ENCODE data around the gene KIAA0825.
"Not testable (repeated sequence)": the region's sequence is repeated elsewhere in the genome, so short reads cannot be mapped to it uniquely, and the experiment has no call there.

The KIAA0825 gene

GRCh38 chr5:94577466-94578245 lies 40.7 kb downstream of the KIAA0825 start:
- DNase-seq: no peak

GRCh38 chr5:94575196-94575595 lies 43.2 kb downstream of the KIAA0825 start:
- DNase-seq: no peak

- DNase-seq: not testable (repeated sequence)
These were observed 45.1 kb downstream of the KIAA0825 start for GRCh38 chr5:94573349-94573748.

GRCh38 chr5:94571415-94571814 lies 47.0 kb downstream of the KIAA0825 start:
- no peak for DNase-seq

GRCh38 chr5:94564812-94565211 lies 53.6 kb downstream of the KIAA0825 start:
- DNase-seq: no peak

GRCh38 chr5:94562327-94562971 lies 56.0 kb downstream of the KIAA0825 start:
- no peak for DNase-seq

- no peak for DNase-seq
These were observed 60.4 kb downstream of the KIAA0825 start for GRCh38 chr5:94558028-94558427.

GRCh38 chr5:94551858-94552257 lies 66.5 kb downstream of the KIAA0825 start:
- no peak for DNase-seq

GRCh38 chr5:94545870-94546625 lies 72.4 kb downstream of the KIAA0825 start:
- no peak for DNase-seq

GRCh38 chr5:94544875-94545547 lies 73.4 kb downstream of the KIAA0825 start:
- DNase-seq: no peak

GRCh38 chr5:94544031-94544650 lies 74.3 kb downstream of the KIAA0825 start:
- no peak for DNase-seq

- no peak for DNase-seq
These were observed 77.4 kb downstream of the KIAA0825 start for GRCh38 chr5:94540856-94541494.

GRCh38 chr5:94538260-94538659 lies 80.1 kb downstream of the KIAA0825 start:
- DNase-seq: no peak

- no peak for DNase-seq
These were observed 91.7 kb downstream of the KIAA0825 start for GRCh38 chr5:94526706-94527105.

GRCh38 chr5:94524841-94525697 lies 93.3 kb downstream of the KIAA0825 start:
- DNase-seq: peak; percentile 20

- no peak for DNase-seq
These were observed 95.4 kb downstream of the KIAA0825 start for GRCh38 chr5:94523018-94523417.

GRCh38 chr5:94522117-94522516 lies 96.3 kb downstream of the KIAA0825 start:
- DNase-seq: no peak

GRCh38 chr5:94517490-94518488 lies 100.6 kb downstream of the KIAA0825 start:
- DNase-seq: no peak

GRCh38 chr5:94516148-94516547 lies 102.3 kb downstream of the KIAA0825 start:
- DNase-seq: no peak
